IMR-90 (cell line): ENCODE measurements around the gene GAGE12J. TPM values are rescaled to one million over a fixed set of nuclear protein-coding genes. Genes with fewer than 3 reads are reported as not detected.

Experiments
- ATAC-seq: fragments of 200-7000 bp; cut with Tn5 transposase; 2 replicates; pipeline ENCODE4 v1.9.1; 2020; ENCODE audit warnings: low read depth, mild to moderate bottlenecking, moderate library complexity
- BruUV-seq: library from RNA; stranded (reverse); fragments of 400-500 nt; replicated peaks from 2 replicates; lab custom pipeline; 2021; lab: Mats Ljungman, UMichigan
- CTCF ChIA-PET: fragments of 300-600 bp; formaldehyde crosslinking; extraction: SDS; loops from one replicate; lab custom pipeline; 2021; ENCODE audit warnings: antibody characterized with exemption; lab: Yijun Ruan, JAX
- POLR2A ChIA-PET: fragments of 300-600 bp; sonication (Branson Sonifier 250); formaldehyde crosslinking; loops from one replicate; lab custom pipeline; 2022; ENCODE audit warnings: antibody characterized with exemption; ENCODE audit not compliant: unreplicated experiment; lab: Charles Lee
- DNase-seq: peaks from one replicate; pipeline ENCODE4 v3.0.0; 2013
- H2AFZ ChIP-seq: replicated peaks from 2 replicates; pipeline ENCODE3; 2013; ENCODE audit warnings: low read length, mild to moderate bottlenecking; ENCODE audit not compliant: poor library complexity
- H2AK5ac ChIP-seq: 2 replicates; pipeline ENCODE4 v1.6.1; 2013; ENCODE audit warnings: low read depth, low read length, inconsistent platforms
- H2AK9ac ChIP-seq: replicated peaks from 2 replicates; pipeline ENCODE3; 2013; ENCODE audit warnings: mild to moderate bottlenecking, low read depth, low read length, moderate library complexity; ENCODE audit not compliant: poor library complexity
- H2BK120ac ChIP-seq: 2 replicates; pipeline ENCODE4 v1.6.1; 2013; ENCODE audit warnings: low read depth, low read length, inconsistent platforms
- H2BK15ac ChIP-seq: 3 replicates; pipeline ENCODE4 v1.6.1; 2013; ENCODE audit warnings: low read depth, low read length, inconsistent platforms
- H2BK20ac ChIP-seq: 2 replicates; pipeline ENCODE4 v1.6.1; 2013; ENCODE audit warnings: low read depth, mild to moderate bottlenecking, inconsistent platforms, low read length, moderate library complexity
- H2BK5ac ChIP-seq: 2 replicates; pipeline ENCODE4 v1.6.1; 2013; ENCODE audit warnings: mild to moderate bottlenecking, low read depth, low read length, inconsistent platforms; ENCODE audit not compliant: poor library complexity, severe bottlenecking
- H3K14ac ChIP-seq: replicated peaks from 2 replicates; pipeline ENCODE4 v1.6.1; 2013; ENCODE audit warnings: low read depth, low read length, inconsistent platforms
- H3K18ac ChIP-seq: 2 replicates; pipeline ENCODE4 v1.6.1; 2013; ENCODE audit warnings: low read depth, low read length, control low read depth
- H3K23ac ChIP-seq: 2 replicates; pipeline ENCODE4 v1.6.1; 2013; ENCODE audit warnings: low read depth, low read length, inconsistent platforms
- H3K27ac ChIP-seq: 2 replicates; pipeline ENCODE4 v1.5.1; 2013; ENCODE audit warnings: mild to moderate bottlenecking, control low read depth, low read length; ENCODE audit not compliant: insufficient read depth
- H3K27me3 ChIP-seq: 2 replicates; pipeline ENCODE4 v1.6.1; 2013; ENCODE audit warnings: low read length; ENCODE audit not compliant: control insufficient read depth, insufficient read depth
- H3K36me3 ChIP-seq: 2 replicates; pipeline ENCODE4 v1.6.1; 2013; ENCODE audit warnings: low read length, mixed read lengths; ENCODE audit not compliant: control insufficient read depth, insufficient read depth
- H3K4ac ChIP-seq: 2 replicates; pipeline ENCODE4 v1.6.1; 2013; ENCODE audit warnings: low read depth, low read length, inconsistent platforms
- H3K4me1 ChIP-seq: 2 replicates; pipeline ENCODE4 v1.6.1; 2013; ENCODE audit warnings: low read length, mixed read lengths; ENCODE audit not compliant: control insufficient read depth, insufficient read depth
- H3K4me2 ChIP-seq: 2 replicates; pipeline ENCODE4 v1.6.1; 2013; ENCODE audit warnings: low read depth, mild to moderate bottlenecking, control low read depth, low read length, moderate library complexity
- H3K4me3 ChIP-seq: 2 replicates; pipeline ENCODE4 v1.5.1; 2013; ENCODE audit warnings: low read depth, mild to moderate bottlenecking, control low read depth, low read length, moderate library complexity; ENCODE audit not compliant: insufficient read depth
- H3K56ac ChIP-seq: 2 replicates; pipeline ENCODE4 v1.6.1; 2013; ENCODE audit warnings: low read length, inconsistent platforms; ENCODE audit not compliant: insufficient read depth; ENCODE audit errors: extremely low read depth
- H3K79me1 ChIP-seq, 2 experiments: 2 replicates each; pipeline ENCODE4 v1.6.1; 2013; ENCODE audit warnings: low read length in 2 of 2, inconsistent platforms in 1 of 2, low read depth in 1 of 2
- H3K9ac ChIP-seq: 2 replicates; pipeline ENCODE4 v1.6.1; 2013; ENCODE audit warnings: low read depth, low read length, control low read depth
- H3K9me1 ChIP-seq: 2 replicates; pipeline ENCODE4 v1.6.1; 2013; ENCODE audit warnings: low read length, inconsistent platforms; ENCODE audit not compliant: insufficient read depth
- H3K9me3 ChIP-seq: 2 replicates; pipeline ENCODE4 v1.6.1; 2013; ENCODE audit warnings: low read length; ENCODE audit not compliant: control insufficient read depth, insufficient read depth
- H4K20me1 ChIP-seq: 2 replicates; pipeline ENCODE4 v1.6.1; 2013; ENCODE audit warnings: low read length, inconsistent platforms; ENCODE audit not compliant: insufficient read depth
- H4K5ac ChIP-seq: 2 replicates; pipeline ENCODE4 v1.6.1; 2013; ENCODE audit warnings: mild to moderate bottlenecking, low read depth, low read length, control low read depth
- H4K8ac ChIP-seq, 2 experiments: 2 replicates each; pipeline ENCODE4 v1.6.1; 2013; ENCODE audit warnings: low read depth in 2 of 2, low read length in 2 of 2, control low read depth in 1 of 2, inconsistent platforms in 1 of 2
- H4K91ac ChIP-seq: 2 replicates; pipeline ENCODE4 v1.6.1; 2013; ENCODE audit warnings: low read depth, low read length, inconsistent platforms; ENCODE audit not compliant: insufficient read depth
- BHLHE40 ChIP-seq: fragments of 150-350 bp; IDR thresholded peaks from 2 replicates; pipeline ENCODE4 v1.6.1; 2016; ENCODE audit warnings: mild to moderate bottlenecking, low read depth, low read length
- CEBPB ChIP-seq: IDR thresholded peaks from 2 replicates; pipeline ENCODE4 v1.6.1; 2012; ENCODE audit warnings: low read depth, low read length, improper control_type of control experiment
- CHD1 ChIP-seq: IDR thresholded peaks from 2 replicates; pipeline ENCODE4 v1.6.1; 2012; ENCODE audit warnings: low read depth, low read length, improper control_type of control experiment
- FOS ChIP-seq: fragments of 150-350 bp; IDR thresholded peaks from 2 replicates; pipeline ENCODE4 v1.6.1; 2016; ENCODE audit warnings: low read depth, low read length
- MAFK ChIP-seq: IDR thresholded peaks from 2 replicates; pipeline ENCODE4 v1.6.1; 2012; ENCODE audit warnings: low read depth, low read length, improper control_type of control experiment
- MAZ ChIP-seq: IDR thresholded peaks from 2 replicates; pipeline ENCODE4 v1.6.1; 2012; ENCODE audit warnings: low read depth, mild to moderate bottlenecking, low read length, improper control_type of control experiment, moderate library complexity, borderline replicate concordance
- MXI1 ChIP-seq: IDR thresholded peaks from 2 replicates; pipeline ENCODE4 v1.6.1; 2012; ENCODE audit warnings: low read depth, mild to moderate bottlenecking, low read length, moderate library complexity, borderline replicate concordance
- NFE2L2 ChIP-seq: fragments of 150-350 bp; IDR thresholded peaks from 2 replicates; pipeline ENCODE4 v1.6.1; 2016; ENCODE audit warnings: low read depth, mild to moderate bottlenecking, low read length
- POLR2A ChIP-seq: IDR thresholded peaks from 2 replicates; pipeline ENCODE4 v1.6.1; 2012; ENCODE audit warnings: mild to moderate bottlenecking, low read depth, low read length
- RAD21 ChIP-seq: IDR thresholded peaks from 2 replicates; pipeline ENCODE4 v1.6.1; 2012; ENCODE audit warnings: low read length, improper control_type of control experiment
- RCOR1 ChIP-seq: IDR thresholded peaks from 2 replicates; pipeline ENCODE4 v1.6.1; 2012; ENCODE audit warnings: mild to moderate bottlenecking, low read length, improper control_type of control experiment; ENCODE audit not compliant: insufficient replicate concordance
- RFX5 ChIP-seq: IDR thresholded peaks from 2 replicates; pipeline ENCODE4 v1.8.0; 2012; ENCODE audit warnings: low read depth, mild to moderate bottlenecking, low read length, moderate library complexity
- SMC3 ChIP-seq: fragments of 150-350 bp; IDR thresholded peaks from 2 replicates; pipeline ENCODE4 v1.6.1; 2016; ENCODE audit warnings: low read depth, mild to moderate bottlenecking, antibody characterized with exemption, low read length, moderate library complexity
- WGBS, 2 experiments: methylation state at CpG; one replicate each; pipeline versions ENCODE4 v1.1.5 to v1.1.7; 2013; ENCODE audit warnings: missing lambda C conversion rate in 2 of 2; ENCODE audit not compliant: insufficient read length in 1 of 2; ENCODE audit errors: extremely low coverage in 2 of 2; 5-methylcytosine and 5-hydroxymethylcytosine counted together
- dilution Hi-C: fragments of 300-500 bp; cut with HindIII; formaldehyde crosslinking; loops from one replicate; pipeline ENCODE4 v1.14.3; 2018; ENCODE audit warnings: low sequenced_read_pairs; ENCODE audit not compliant: unreplicated experiment
- in situ Hi-C: fragments of 300-500 bp; cut with MboI; formaldehyde crosslinking; loops from 3 replicates; pipeline ENCODE4 v1.14.3; 2019; ENCODE audit warnings: low sequenced_read_pairs, inconsistent platforms, mixed read lengths
- intact Hi-C: fragments of 100-400 bp; cut with micrococcal nuclease; formaldehyde crosslinking; loops from 2 replicates; pipeline ENCODE4 v1.10.0; 2022
- polyA plus RNA-seq, 3 experiments: library from polyadenylated mRNA; depleted of rRNA; stranded (reverse); fragments of >200 nt; gene quantifications; 2 replicates each; pipeline ENCODE4 v1.2.3, GENCODE V29; 2012; ENCODE audit warnings: low replicate concordance in 1 of 3
- total RNA-seq: library from RNA; depleted of rRNA; stranded (reverse); fragments of >200 nt; gene quantifications from 2 replicates; pipeline ENCODE4 v1.2.3, GENCODE V29; 2012
- TF ChIP-seq, protein P1 (sequence below): conservative IDR thresholded peaks from 2 replicates; pipeline ENCODE4 v1.5.1; 2012; ENCODE audit warnings: mild to moderate bottlenecking, low read depth, low read length, improper control_type of control experiment
- TF ChIP-seq, protein P2 (sequence below): fragments of 150-350 bp; IDR thresholded peaks from 2 replicates; pipeline ENCODE4 v1.6.1; 2017; ENCODE audit warnings: mild to moderate bottlenecking, antibody characterized with exemption, low read length, low read depth
- TF ChIP-seq, protein P3 (sequence below): fragments of 150-350 bp; IDR thresholded peaks from 2 replicates; pipeline ENCODE4 v1.6.1; 2016; ENCODE audit warnings: low read depth, mild to moderate bottlenecking, low read length, moderate library complexity, borderline replicate concordance

The GAGE12J gene
- total and polyA plus RNA-seq, 2 of the 4 experiments (the other 2 are of a cell fraction): not detected

DNA sequence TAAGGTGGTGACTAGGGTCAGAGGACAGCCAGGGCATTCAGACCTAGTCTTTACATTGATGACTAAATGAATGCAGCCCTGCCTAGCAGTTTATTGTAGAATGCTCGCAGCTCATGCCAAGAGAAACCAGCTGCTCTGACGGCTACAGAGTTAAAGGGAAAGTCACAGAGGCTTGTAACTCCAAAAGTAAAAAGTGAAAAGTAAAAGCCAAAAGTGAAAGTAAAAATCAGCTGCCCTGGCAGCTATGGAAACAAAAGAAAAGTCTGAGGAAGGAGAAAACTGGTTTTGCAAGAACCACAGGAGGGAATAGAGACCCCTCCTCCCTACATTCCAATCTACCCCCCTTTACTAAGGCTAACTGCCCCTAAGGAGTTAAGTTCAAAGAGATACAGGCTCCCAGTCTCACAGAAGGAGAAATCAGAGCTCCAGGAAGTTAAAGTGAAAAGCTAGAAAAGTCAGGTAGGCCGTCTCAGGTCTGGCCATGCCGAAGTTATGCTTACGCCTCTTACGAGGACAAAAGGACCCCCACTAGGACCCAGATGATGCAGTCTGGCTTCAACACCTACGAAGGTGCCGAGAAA is 12.3 kb upstream of the GAGE12J start:
- no peak overlapping the region for H2AK9ac ChIP-seq
- no peak overlapping the region for H2BK5ac ChIP-seq
- H4K20me1 ChIP-seq: no peaks in the 10 kb centered on the region
- H2AFZ ChIP-seq: peak overlapping the region; percentile 64
- intact Hi-C loops (no loop called here), in situ Hi-C loops (no loop called here), dilution Hi-C loops (no loop called here)
- H2BK120ac ChIP-seq: no peak overlapping the region
- H2BK20ac ChIP-seq: no peak overlapping the region
- peak overlapping the region; percentile 7 for H3K4me3 ChIP-seq
- ChIA-PET CTCF (no interaction called here), POLR2A (no interaction called here)
- peak overlapping the region; percentile 42; the same call in 1 of the 2 replicates for H3K9ac ChIP-seq
- ATAC-seq (peak; percentile 72), DNase-seq (peak; percentile 22)
- no peak overlapping the region for H3K56ac ChIP-seq
- BruUV-seq: no TSS peak
- peak overlapping the region; percentile 89 for H3K4me2 ChIP-seq
- H2AK5ac ChIP-seq: no peak overlapping the region
- peak overlapping the region in 1 of 2 experiments; percentile 47; a peak in 1 of 4 replicates for H4K8ac ChIP-seq
- TF ChIP-seq, protein P1, sequence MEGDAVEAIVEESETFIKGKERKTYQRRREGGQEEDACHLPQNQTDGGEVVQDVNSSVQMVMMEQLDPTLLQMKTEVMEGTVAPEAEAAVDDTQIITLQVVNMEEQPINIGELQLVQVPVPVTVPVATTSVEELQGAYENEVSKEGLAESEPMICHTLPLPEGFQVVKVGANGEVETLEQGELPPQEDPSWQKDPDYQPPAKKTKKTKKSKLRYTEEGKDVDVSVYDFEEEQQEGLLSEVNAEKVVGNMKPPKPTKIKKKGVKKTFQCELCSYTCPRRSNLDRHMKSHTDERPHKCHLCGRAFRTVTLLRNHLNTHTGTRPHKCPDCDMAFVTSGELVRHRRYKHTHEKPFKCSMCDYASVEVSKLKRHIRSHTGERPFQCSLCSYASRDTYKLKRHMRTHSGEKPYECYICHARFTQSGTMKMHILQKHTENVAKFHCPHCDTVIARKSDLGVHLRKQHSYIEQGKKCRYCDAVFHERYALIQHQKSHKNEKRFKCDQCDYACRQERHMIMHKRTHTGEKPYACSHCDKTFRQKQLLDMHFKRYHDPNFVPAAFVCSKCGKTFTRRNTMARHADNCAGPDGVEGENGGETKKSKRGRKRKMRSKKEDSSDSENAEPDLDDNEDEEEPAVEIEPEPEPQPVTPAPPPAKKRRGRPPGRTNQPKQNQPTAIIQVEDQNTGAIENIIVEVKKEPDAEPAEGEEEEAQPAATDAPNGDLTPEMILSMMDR: no peak
- TF ChIP-seq CHD1 (no peak), POLR2A (no peak), RCOR1 (no peak), MAFK (no peak), CEBPB (no peak), MAZ (no peak), RFX5 (no peak), NFE2L2 (no peak), RAD21 (no peak), BHLHE40 (no peak), SMC3 (no peak), MXI1 (no peak), FOS (no peak)
- TF ChIP-seq, protein P2, sequence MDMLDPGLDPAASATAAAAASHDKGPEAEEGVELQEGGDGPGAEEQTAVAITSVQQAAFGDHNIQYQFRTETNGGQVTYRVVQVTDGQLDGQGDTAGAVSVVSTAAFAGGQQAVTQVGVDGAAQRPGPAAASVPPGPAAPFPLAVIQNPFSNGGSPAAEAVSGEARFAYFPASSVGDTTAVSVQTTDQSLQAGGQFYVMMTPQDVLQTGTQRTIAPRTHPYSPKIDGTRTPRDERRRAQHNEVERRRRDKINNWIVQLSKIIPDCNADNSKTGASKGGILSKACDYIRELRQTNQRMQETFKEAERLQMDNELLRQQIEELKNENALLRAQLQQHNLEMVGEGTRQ: no peak
- TF ChIP-seq, protein P3, sequence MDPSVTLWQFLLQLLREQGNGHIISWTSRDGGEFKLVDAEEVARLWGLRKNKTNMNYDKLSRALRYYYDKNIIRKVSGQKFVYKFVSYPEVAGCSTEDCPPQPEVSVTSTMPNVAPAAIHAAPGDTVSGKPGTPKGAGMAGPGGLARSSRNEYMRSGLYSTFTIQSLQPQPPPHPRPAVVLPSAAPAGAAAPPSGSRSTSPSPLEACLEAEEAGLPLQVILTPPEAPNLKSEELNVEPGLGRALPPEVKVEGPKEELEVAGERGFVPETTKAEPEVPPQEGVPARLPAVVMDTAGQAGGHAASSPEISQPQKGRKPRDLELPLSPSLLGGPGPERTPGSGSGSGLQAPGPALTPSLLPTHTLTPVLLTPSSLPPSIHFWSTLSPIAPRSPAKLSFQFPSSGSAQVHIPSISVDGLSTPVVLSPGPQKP: no peak
- H3K9me3 ChIP-seq: no peaks in the 10 kb centered on the region
- H3K9me1 ChIP-seq: no peaks in the 10 kb centered on the region
- no peak overlapping the region for H3K4ac ChIP-seq
- 0 out of 2 replicates have a peak, but pooled peaks cover 3% of the 10 kb centered on the region for H3K4me1 ChIP-seq
- 0% methylated on average over 1 of the region's 8 CpGs; no CpG with 5 or more reads in 1 of the 2 experiments for WGBS, 2 experiments
- no peak overlapping the region for H4K91ac ChIP-seq
- H3K79me1 ChIP-seq: no peaks in the 10 kb centered on the region
- no peaks in the 10 kb centered on the region for H3K36me3 ChIP-seq
- H2BK15ac ChIP-seq: no peak overlapping the region
- H4K5ac ChIP-seq: peak overlapping the region; percentile 86; the same call in 1 of the 2 replicates
- peaks cover 4% of the 10 kb centered on the region; the same call in 1 of the 2 replicates for H3K27me3 ChIP-seq
- peak overlapping the region; percentile 54; the same call in 1 of the 2 replicates for H3K18ac ChIP-seq
- no peak overlapping the region for H3K23ac ChIP-seq
- no peak overlapping the region for H3K14ac ChIP-seq
- peak overlapping the region; percentile 23; the same call in 1 of the 2 replicates for H3K27ac ChIP-seq
